ENCODE measurements around the gene TYW1. TPM values are rescaled to one million over a fixed set of nuclear protein-coding genes. Genes with fewer than 3 reads are reported as not detected.
"Not testable (repeated sequence)": the region's sequence is repeated elsewhere in the genome, so short reads cannot be mapped to it uniquely, and the experiment has no call there.

TYW1 gene
- total RNA-seq, 2 experiments from 2014 or later, result 15.5 to 17.1 TPM

DNA sequence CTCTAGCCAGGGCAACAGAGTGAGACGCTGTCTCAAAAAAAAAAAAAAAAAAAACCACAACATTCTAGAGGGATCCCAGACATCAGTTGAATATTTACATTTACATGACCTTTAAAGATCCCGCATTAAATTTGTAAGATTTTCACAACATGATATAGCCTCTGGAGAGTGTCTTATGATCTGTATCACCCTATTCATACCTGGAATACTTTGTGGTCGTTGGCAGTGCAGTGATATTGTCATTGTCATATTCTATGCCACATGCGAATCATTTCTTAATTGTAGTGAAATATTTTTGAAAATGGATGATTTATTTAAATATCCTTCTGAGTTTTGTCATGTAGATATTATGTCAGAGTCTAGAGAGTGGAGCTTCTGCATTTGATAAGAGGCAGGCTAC is 212.0 kb downstream of the TYW1 start:
- ATAC-seq (ENCODE audit: low read depth); H3K4me3 Mint-ChIP-seq; H3K9me3 Mint-ChIP-seq; H3K27me3 Mint-ChIP-seq; POLR2A ChIA-PET; H3K27ac Mint-ChIP-seq; H3K4me1 Mint-ChIP-seq; DNase-seq: not testable (repeated sequence)
- peaks cover 29% of the 10 kb centered on the region for H3K36me3 Mint-ChIP-seq

DNA sequence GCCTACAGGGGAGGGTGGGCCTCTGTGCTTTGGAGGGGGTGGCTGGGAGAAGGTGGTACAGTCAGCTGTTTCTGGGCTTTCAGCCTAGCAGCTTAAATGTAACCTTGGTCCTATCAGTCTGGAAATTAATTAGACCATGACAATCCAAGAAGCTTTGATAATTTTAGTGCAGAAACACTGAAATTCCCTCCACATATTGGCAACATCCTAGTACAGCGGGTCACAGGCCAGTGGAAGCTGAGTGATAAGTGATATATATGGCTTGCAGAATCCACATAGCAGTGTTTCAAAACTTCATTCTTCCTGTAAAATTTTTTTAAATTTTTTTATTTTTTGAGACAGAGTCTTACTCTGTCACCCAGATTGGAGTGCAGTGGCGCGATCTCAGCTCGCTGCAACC is 212.6 kb downstream of the TYW1 start:
- Mint-ChIP-seq H3K27ac (no peak overlapping the region), H3K36me3 (peaks cover 29% of the 10 kb centered on the region), H3K4me3 (no peak overlapping the region), H3K27me3 (no peaks in the 10 kb centered on the region), H3K4me1 (no peaks in the 10 kb centered on the region), H3K9me3 (peaks cover 1% of the 10 kb centered on the region)
- POLR2A ChIA-PET, result no interaction called here
- ATAC-seq (ENCODE audit: low read depth) (no peak), DNase-seq (no peak)

DNA sequence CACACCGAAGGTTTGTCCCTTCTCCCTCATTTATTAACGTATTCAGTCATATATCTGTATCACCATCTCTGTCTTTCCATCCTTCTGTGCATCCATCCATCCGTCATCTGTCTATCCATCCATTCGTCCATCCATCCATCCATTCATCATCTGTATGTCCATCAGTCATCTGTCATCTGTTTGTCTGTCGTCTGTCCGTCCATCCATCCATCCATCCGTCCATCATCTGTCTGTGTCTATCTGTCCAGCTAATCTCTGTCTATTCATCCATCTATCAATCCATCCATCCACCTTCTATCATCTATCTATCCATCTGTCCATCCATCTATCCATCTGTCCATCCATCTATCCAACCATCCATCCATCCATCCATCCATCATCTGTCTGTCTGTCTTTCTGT is 213.9 kb downstream of the TYW1 start:
- POLR2A ChIA-PET, result no interaction called here
- H3K27ac Mint-ChIP-seq, result no peak overlapping the region
- H3K4me3 Mint-ChIP-seq, result no peak overlapping the region
- H3K9me3 Mint-ChIP-seq, result peaks cover 1% of the 10 kb centered on the region
- H3K4me1 Mint-ChIP-seq, result no peaks in the 10 kb centered on the region
- ATAC-seq (ENCODE audit: low read depth) (no peak), DNase-seq (no peak)
- H3K27me3 Mint-ChIP-seq, result no peaks in the 10 kb centered on the region
- peaks cover 30% of the 10 kb centered on the region for H3K36me3 Mint-ChIP-seq

DNA sequence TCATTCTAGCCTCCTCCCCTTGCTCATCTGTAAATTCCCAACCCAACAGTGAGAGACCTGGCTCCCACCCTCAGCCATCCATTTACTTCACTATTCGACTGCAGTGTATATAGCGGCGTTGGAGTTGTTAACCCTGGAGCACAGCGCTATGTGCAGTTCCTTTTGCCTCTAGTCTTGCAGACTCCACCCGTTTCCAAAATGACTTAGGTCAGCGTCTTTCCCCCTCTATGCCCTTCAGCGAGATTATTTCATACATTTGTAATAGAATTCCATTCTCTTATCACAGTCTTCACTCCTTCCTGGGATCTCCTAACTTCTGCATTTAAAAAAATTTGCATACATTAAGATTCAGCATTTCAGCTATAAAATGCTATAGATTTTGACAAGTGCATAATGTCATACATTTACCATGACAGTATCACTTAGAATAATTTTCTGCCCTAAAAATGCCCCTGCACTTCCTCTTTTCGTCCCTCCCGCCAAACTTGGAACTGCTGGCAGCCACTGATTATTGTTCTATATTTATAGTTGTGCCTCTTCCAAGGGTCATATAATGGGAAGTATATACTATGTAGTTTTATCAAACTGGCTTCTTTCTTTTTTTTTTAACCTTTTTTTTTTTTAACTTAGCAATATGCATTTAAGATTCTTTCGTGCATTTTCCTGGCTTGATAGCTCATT is 215.2 kb downstream of the TYW1 start:
- POLR2A ChIA-PET; H3K4me1 Mint-ChIP-seq; ATAC-seq (ENCODE audit: low read depth); H3K9me3 Mint-ChIP-seq; H3K27me3 Mint-ChIP-seq; DNase-seq; H3K4me3 Mint-ChIP-seq; H3K27ac Mint-ChIP-seq: not testable (repeated sequence)
- peaks cover 26% of the 10 kb centered on the region for H3K36me3 Mint-ChIP-seq

DNA sequence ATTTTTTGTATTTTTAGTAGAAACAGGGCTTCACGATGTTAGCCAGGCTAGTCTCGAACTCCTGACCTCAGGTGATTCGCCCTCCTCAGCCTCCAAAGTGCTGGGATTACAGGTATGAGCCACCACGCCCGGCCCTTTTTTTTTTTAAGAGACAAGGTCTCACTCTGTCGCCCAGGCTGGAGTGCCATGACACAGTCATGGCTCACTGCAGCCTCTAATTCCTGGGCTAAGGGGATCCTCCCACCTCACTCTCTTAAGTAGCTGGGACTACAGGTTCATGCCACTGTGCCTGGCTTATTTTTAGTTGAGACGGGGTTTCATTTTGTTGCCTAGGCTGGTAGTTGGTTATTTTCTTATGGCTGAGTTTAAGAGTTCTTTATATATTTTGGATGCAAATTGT is 216.4 kb downstream of the TYW1 start:
- H3K9me3 Mint-ChIP-seq; H3K27ac Mint-ChIP-seq; ATAC-seq (ENCODE audit: low read depth); H3K27me3 Mint-ChIP-seq; H3K4me1 Mint-ChIP-seq; H3K4me3 Mint-ChIP-seq; POLR2A ChIA-PET; DNase-seq: not testable (repeated sequence)
- peaks cover 20% of the 10 kb centered on the region for H3K36me3 Mint-ChIP-seq

DNA sequence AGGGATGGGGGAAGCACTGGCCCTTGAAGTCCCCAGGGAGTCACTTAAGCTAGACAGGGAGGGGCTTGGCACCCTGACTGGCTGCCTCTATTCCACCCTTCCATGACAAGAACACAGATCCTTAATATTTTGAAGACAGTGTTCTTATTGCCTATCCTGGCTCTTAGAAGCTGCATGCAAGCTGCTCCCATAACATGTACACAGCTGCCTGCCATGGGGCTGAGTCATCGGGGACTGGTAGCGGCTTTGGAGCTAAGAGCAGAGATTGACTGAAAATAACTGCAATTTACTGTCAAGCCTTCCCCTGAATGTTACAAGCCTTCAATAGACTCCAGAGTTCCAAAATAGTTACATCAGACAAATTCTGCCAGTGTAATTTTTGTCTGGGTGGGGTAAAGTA is 226.9 kb downstream of the TYW1 start:
- H3K27me3 Mint-ChIP-seq; H3K4me1 Mint-ChIP-seq; DNase-seq; ATAC-seq (ENCODE audit: low read depth); H3K27ac Mint-ChIP-seq; H3K4me3 Mint-ChIP-seq; POLR2A ChIA-PET: not testable (repeated sequence)
- Mint-ChIP-seq H3K9me3 (peaks cover 22% of the 10 kb centered on the region), H3K36me3 (peaks cover 35% of the 10 kb centered on the region)

DNA sequence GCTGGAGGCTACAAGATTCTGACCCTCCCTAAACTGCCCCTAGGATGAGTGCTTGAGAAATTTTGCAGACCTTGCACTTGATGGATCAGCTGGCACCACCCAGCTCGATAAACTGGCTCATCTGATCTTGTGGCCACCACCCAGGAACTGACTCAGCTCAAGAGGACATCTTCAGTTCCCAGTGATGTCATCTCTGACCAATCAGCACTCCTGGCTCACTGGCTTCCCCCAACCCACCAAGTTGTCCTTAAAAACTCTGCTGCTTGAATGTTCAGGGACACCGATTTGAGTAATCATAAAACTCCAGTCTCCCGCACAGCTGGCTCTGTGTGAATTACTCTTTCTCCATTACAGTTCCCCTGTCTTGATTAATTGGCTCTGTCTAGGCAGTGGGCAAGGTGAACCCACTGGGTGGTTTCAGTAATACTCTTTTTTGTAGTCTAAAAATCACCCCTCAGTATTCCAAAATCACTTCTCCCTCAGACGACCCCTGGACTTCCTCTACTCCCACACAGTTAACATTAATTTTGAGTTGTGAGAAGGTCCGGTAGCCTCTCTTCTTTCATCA is 229.8 kb downstream of the TYW1 start:
- H3K27ac Mint-ChIP-seq, POLR2A ChIA-PET: not testable (repeated sequence)
- peaks cover 41% of the 10 kb centered on the region for H3K36me3 Mint-ChIP-seq

DNA sequence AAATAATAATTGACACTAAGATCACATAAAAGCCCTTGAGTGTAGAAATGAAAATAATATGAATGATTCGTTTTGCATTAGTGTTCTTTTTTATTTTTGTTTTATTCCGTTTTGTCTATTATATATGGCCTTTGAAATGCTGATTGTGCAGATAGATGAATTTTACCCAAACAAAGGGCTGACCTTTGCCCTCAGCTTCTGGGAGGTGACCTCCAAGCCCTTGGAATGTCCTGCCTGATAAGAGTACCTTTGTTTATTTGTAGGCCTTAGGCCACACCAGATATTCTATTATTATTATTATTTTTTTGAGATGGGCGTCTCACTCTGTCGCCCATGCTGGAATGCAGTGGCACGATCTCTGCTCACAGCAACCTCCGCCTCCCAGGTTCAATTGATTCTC is 230.3 kb downstream of the TYW1 start:
- H3K4me1 Mint-ChIP-seq; H3K27me3 Mint-ChIP-seq; ATAC-seq (ENCODE audit: low read depth); POLR2A ChIA-PET; H3K27ac Mint-ChIP-seq; H3K4me3 Mint-ChIP-seq; DNase-seq: not testable (repeated sequence)
- Mint-ChIP-seq H3K36me3 (peaks cover 41% of the 10 kb centered on the region), H3K9me3 (peaks cover 18% of the 10 kb centered on the region)

More for the DNA sequence above, 229.8 kb downstream of the TYW1 start:
- peaks cover 18% of the 10 kb centered on the region for H3K9me3 Mint-ChIP-seq
- H3K27me3 Mint-ChIP-seq; DNase-seq; H3K4me3 Mint-ChIP-seq; ATAC-seq (ENCODE audit: low read depth); H3K4me1 Mint-ChIP-seq: not testable (repeated sequence)

DNA sequence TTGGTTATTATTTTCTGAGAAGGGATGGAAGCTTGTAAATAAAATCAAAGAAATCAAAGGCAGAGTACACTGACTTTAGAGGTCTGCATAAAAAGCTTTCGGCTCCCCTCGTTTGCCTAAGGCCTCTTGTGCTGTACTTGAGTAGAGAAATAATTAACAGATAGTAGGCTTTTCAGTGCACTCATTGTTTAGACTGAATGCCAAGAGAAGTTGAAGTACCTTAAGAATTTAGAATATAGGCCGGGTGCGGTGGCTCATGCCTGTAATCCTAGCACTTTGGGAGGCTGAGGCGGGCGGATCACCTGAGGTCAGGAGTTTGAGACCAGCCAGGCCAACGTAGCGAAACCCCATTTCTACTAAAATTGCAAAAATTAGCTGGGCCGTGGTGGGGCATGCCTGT is 232.4 kb downstream of the TYW1 start:
- H3K27ac Mint-ChIP-seq; ATAC-seq (ENCODE audit: low read depth); DNase-seq; POLR2A ChIA-PET; H3K9me3 Mint-ChIP-seq; H3K4me3 Mint-ChIP-seq; H3K4me1 Mint-ChIP-seq; H3K27me3 Mint-ChIP-seq: not testable (repeated sequence)
- peaks cover 30% of the 10 kb centered on the region for H3K36me3 Mint-ChIP-seq

DNA sequence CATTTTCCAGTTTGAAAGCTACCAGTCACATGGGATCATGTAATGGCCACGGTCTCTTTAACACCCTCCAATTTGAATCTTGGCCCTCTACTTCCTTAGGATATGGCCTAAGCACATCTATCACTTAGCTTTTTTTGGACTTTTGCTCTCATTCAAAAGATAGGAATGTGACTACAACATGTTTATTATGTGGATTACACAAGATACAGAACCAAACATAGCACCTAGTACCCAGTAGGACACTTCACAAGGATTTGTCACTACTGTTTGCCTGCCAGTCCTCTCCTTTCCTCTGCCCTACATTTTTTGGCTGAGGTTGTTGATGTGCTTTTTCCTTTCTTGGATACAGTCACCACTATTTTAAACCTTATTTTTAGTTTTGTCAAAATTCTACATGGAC is 233.4 kb downstream of the TYW1 start:
- H3K27ac Mint-ChIP-seq; H3K9me3 Mint-ChIP-seq; H3K4me1 Mint-ChIP-seq; ATAC-seq (ENCODE audit: low read depth); POLR2A ChIA-PET; H3K27me3 Mint-ChIP-seq; H3K4me3 Mint-ChIP-seq; DNase-seq: not testable (repeated sequence)
- peaks cover 24% of the 10 kb centered on the region for H3K36me3 Mint-ChIP-seq

DNA sequence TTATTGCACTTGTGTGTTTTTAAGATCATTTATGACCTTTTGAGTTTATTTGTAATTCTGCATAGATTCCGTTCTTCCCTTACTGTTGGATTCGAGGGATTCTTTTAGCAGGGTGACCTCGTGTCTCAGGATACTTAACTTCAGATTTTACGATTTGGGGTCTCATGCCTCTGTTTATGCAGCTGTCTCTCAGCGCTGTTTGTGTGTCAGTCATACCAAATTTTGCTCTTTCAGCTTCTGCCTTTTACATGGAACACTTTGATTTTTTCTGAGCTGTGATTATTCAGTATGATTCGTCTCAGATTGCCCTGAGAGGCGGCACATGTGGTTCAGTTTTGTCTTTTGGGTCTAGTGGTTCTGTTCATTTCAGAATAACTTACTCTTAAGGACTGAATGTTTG is 236.9 kb downstream of the TYW1 start:
- peaks cover 11% of the 10 kb centered on the region for H3K36me3 Mint-ChIP-seq
- POLR2A ChIA-PET; H3K4me3 Mint-ChIP-seq; H3K9me3 Mint-ChIP-seq; DNase-seq; H3K27ac Mint-ChIP-seq; ATAC-seq (ENCODE audit: low read depth); H3K27me3 Mint-ChIP-seq; H3K4me1 Mint-ChIP-seq: not testable (repeated sequence)

DNA sequence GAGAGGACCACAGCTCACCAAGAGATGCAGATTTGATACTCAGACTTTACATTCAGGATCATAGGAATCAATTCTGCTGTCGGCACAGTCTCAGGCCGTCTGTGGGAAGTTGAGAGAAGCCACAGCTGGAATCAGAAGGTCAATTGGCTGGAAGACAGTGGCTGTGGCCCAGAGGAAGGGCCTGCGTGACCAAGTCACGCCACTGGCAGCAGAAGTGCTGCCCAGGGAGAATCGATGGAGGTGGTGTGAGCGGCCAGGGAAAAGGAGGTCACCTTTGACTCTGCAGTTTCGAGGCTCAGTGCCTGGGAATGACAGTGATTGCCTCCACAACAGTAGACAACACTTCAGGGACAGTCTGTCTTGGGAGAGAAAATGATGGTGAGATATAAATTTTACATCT is 239.6 kb downstream of the TYW1 start:
- H3K4me3 Mint-ChIP-seq; ATAC-seq (ENCODE audit: low read depth); H3K4me1 Mint-ChIP-seq; POLR2A ChIA-PET; H3K36me3 Mint-ChIP-seq; DNase-seq; H3K9me3 Mint-ChIP-seq; H3K27me3 Mint-ChIP-seq; H3K27ac Mint-ChIP-seq: not testable (repeated sequence)

DNA sequence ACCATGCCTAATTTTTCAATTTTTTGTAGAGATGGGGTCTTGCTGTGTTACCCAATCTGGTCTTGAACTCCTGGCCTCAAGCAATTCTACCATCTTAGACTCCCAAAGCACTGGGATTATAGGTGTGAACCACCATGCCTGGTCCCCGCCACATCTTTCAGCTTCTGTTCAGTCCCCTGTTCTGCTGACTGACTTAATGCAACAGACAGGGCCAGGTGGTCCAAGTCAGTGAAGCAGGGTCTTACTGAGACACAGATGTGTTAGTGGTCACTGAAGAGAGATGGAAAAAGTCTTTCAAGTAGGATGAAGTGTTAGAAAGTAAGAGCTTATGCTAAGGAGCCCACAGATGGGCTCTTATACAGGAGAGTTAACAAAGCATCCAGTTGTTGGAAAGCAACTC is 246.2 kb downstream of the TYW1 start:
- H3K9me3 Mint-ChIP-seq; H3K27ac Mint-ChIP-seq; H3K36me3 Mint-ChIP-seq; H3K27me3 Mint-ChIP-seq; H3K4me3 Mint-ChIP-seq; H3K4me1 Mint-ChIP-seq; ATAC-seq (ENCODE audit: low read depth); POLR2A ChIA-PET; DNase-seq: not testable (repeated sequence)

DNA sequence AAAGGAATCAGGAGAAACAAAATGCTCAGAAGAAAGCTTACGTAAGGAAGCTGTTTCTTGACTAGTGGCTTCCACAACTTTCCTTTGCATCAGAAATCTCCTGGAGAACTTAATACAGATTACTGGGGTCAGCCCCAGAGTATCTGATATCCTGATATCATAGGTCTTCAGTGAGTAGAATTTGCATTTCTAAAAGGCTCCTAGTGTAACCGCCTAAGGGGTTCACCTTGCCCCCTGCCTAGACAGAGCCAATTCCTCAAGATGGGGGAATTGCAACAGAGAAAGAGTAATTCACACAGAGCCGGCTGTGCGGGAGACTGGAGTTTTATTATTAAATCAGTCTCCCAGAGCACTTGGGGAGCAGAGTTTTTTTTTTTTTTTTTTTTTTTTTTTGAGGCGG is 251.7 kb downstream of the TYW1 start:
- H3K27ac Mint-ChIP-seq; H3K4me3 Mint-ChIP-seq; H3K4me1 Mint-ChIP-seq; POLR2A ChIA-PET; H3K27me3 Mint-ChIP-seq; DNase-seq; ATAC-seq (ENCODE audit: low read depth): not testable (repeated sequence)
- Mint-ChIP-seq H3K36me3 (peaks cover 16% of the 10 kb centered on the region), H3K9me3 (peaks cover 10% of the 10 kb centered on the region)
